OCI-LY7 (cell line): ENCODE data around the gene METRN. TPM values are rescaled to one million over a fixed set of nuclear protein-coding genes. Genes with fewer than 3 reads are reported as not detected.

Source experiments
- BruUV-seq: library from RNA; stranded (reverse); fragments of 400-500 nt; replicated peaks from 2 replicates; lab custom pipeline; 2021; lab: Mats Ljungman, UMichigan
- CTCF ChIA-PET: fragments of 300-600 bp; sonication (Branson Sonifier 250); formaldehyde crosslinking; loops from one replicate; lab custom pipeline; 2022; ENCODE audit warnings: antibody characterized with exemption; ENCODE audit not compliant: unreplicated experiment; lab: Charles Lee
- POLR2A ChIA-PET: fragments of 300-600 bp; sonication (Branson Sonifier 250); formaldehyde crosslinking; loops from one replicate; lab custom pipeline; 2022; ENCODE audit warnings: antibody characterized with exemption; lab: Charles Lee
- DNase-seq: peaks from one replicate; pipeline ENCODE4 v3.0.0-alpha.2; 2015; ENCODE audit warnings: low spot score
- H2AFZ ChIP-seq: fragments of 200-600 bp; sonication (generic), shearing (Covaris generic); 2 replicates; pipeline ENCODE4 v1.6.1; 2014; ENCODE audit warnings: mild to moderate bottlenecking, antibody characterized with exemption, low read length, moderate library complexity
- H3K27ac ChIP-seq: fragments of 200-600 bp; sonication (generic); 2 replicates; pipeline ENCODE4 v1.5.1; 2014; ENCODE audit warnings: mixed run types, low read depth, mild to moderate bottlenecking, moderate library complexity, low read length, inconsistent platforms; ENCODE audit not compliant: poor library complexity, severe bottlenecking
- H3K36me3 ChIP-seq: fragments of 200-600 bp; sonication (generic); 2 replicates; pipeline ENCODE4 v1.6.1; 2014; ENCODE audit warnings: mild to moderate bottlenecking, antibody characterized with exemption, low read length, moderate library complexity, mixed read lengths; ENCODE audit not compliant: insufficient read depth
- H3K4me1 ChIP-seq: fragments of 200-600 bp; sonication (generic); 2 replicates; pipeline ENCODE4 v1.5.1; 2014; ENCODE audit warnings: mild to moderate bottlenecking, low read length; ENCODE audit not compliant: insufficient read depth, poor library complexity, severe bottlenecking
- H3K4me2 ChIP-seq: fragments of 200-600 bp; sonication (generic); 2 replicates; pipeline ENCODE4 v1.6.1; 2014; ENCODE audit warnings: mild to moderate bottlenecking, low read length
- H3K4me3 ChIP-seq: fragments of 200-600 bp; sonication (generic); 2 replicates; pipeline ENCODE4 v1.5.1; 2014; ENCODE audit warnings: mild to moderate bottlenecking, low read depth, low read length; ENCODE audit not compliant: poor library complexity, severe bottlenecking
- H3K79me2 ChIP-seq: fragments of 200-600 bp; sonication (generic); 2 replicates; pipeline ENCODE4 v1.6.1; 2016; ENCODE audit warnings: low read depth, mild to moderate bottlenecking, low read length, moderate library complexity, mixed read lengths; ENCODE audit not compliant: insufficient read depth
- H3K9me2 ChIP-seq: fragments of 200-600 bp; sonication (generic); 2 replicates; pipeline ENCODE4 v1.6.1; 2016; ENCODE audit warnings: mild to moderate bottlenecking, low read length, mixed read lengths; ENCODE audit not compliant: insufficient read depth
- H3K9me3 ChIP-seq: fragments of 200-600 bp; sonication (generic); 2 replicates; pipeline ENCODE4 v1.6.1; 2014; ENCODE audit warnings: mild to moderate bottlenecking, mixed run types, low read length, mixed read lengths
- H4K20me1 ChIP-seq: fragments of 200-600 bp; sonication (generic); 2 replicates; pipeline ENCODE4 v1.6.1; 2014; ENCODE audit warnings: mild to moderate bottlenecking, antibody characterized with exemption, low read length, moderate library complexity, mixed read lengths; ENCODE audit not compliant: insufficient read depth
- CTCF ChIP-seq: fragments of 200-600 bp; sonication (generic); conservative IDR thresholded peaks from 2 replicates; pipeline ENCODE4 v1.5.1; 2014; ENCODE audit warnings: mild to moderate bottlenecking, antibody characterized with exemption, low read length, moderate library complexity, mixed read lengths
- EZH2phosphoT487 ChIP-seq: fragments of 200-600 bp; sonication (generic); IDR thresholded peaks from 2 replicates; pipeline ENCODE4 v1.6.1; 2018; ENCODE audit warnings: low read depth, borderline replicate concordance, mild to moderate bottlenecking, mixed run types, antibody characterized with exemption, low read length, moderate library complexity, mixed read lengths
- intact Hi-C: fragments of 100-400 bp; cut with micrococcal nuclease; formaldehyde crosslinking; loops from one replicate; pipeline ENCODE4 v1.10.0; 2022; ENCODE audit not compliant: unreplicated experiment
- total RNA-seq, 2 experiments: library from RNA; depleted of rRNA in 1 of 2; stranded (reverse); fragments of >200 nt in 1 of 2; shearing (Covaris generic) in 1 of 2; gene quantifications; 2 replicates each; pipeline ENCODE4 v1.2.3, GENCODE V29; 2014 to 2022

METRN gene
- total RNA-seq, 2 experiments from 2014 or later, result 14.4 to 15.9 TPM

- Histone ChIP-seq H3K27ac (no peak overlapping the region), H3K79me2 (no peaks in the 10 kb centered on the region), H4K20me1 (no peaks in the 10 kb centered on the region), H3K4me3 (no peak overlapping the region), H3K36me3 (no peaks in the 10 kb centered on the region), H3K9me2 (no peaks in the 10 kb centered on the region), H2AFZ (no peak overlapping the region), H3K9me3 (no peaks in the 10 kb centered on the region), H3K4me2 (no peak overlapping the region), H3K4me1 (no peaks in the 10 kb centered on the region)
- BruUV-seq, result no TSS peak
- ChIA-PET POLR2A (no interaction called here), CTCF (no interaction called here)
- intact Hi-C loops, result no loop called here
- TF ChIP-seq CTCF (no peak), EZH2phosphoT487 (no peak)
- no peak for DNase-seq
Measured at GRCh38 chr16:764184-764750, 49.3 kb downstream of the METRN start.

GRCh38 chr16:764848-765487, 50.0 kb downstream of the METRN start:
- H4K20me1 ChIP-seq, result no peaks in the 10 kb centered on the region
- no peaks in the 10 kb centered on the region for H3K9me3 ChIP-seq
- no peak overlapping the region for H2AFZ ChIP-seq
- H3K27ac ChIP-seq, result no peak overlapping the region
- ChIA-PET POLR2A (no interaction called here), CTCF (no interaction called here)
- H3K79me2 ChIP-seq, result no peaks in the 10 kb centered on the region
- H3K36me3 ChIP-seq, result no peaks in the 10 kb centered on the region
- no TSS peak for BruUV-seq
- H3K4me1 ChIP-seq, result no peaks in the 10 kb centered on the region
- H3K9me2 ChIP-seq, result no peaks in the 10 kb centered on the region
- no peak overlapping the region for H3K4me3 ChIP-seq
- TF ChIP-seq EZH2phosphoT487 (no peak), CTCF (no peak)
- H3K4me2 ChIP-seq, result no peak overlapping the region
- intact Hi-C loops, result no loop called here
- no peak for DNase-seq

- H3K27ac ChIP-seq, result no peak overlapping the region
- ChIA-PET CTCF (no interaction called here), POLR2A (no interaction called here)
- no peak for TF ChIP-seq CTCF
- no peak for TF ChIP-seq EZH2phosphoT487
- no peaks in the 10 kb centered on the region for H4K20me1 ChIP-seq
- no peak overlapping the region for H3K4me2 ChIP-seq
- no TSS peak for BruUV-seq
- H2AFZ ChIP-seq, result no peak overlapping the region
- no peaks in the 10 kb centered on the region for H3K79me2 ChIP-seq
- no peaks in the 10 kb centered on the region for H3K36me3 ChIP-seq
- H3K4me3 ChIP-seq, result no peak overlapping the region
- DNase-seq, result no peak
- H3K9me3 ChIP-seq, result no peaks in the 10 kb centered on the region
- no peaks in the 10 kb centered on the region for H3K9me2 ChIP-seq
- intact Hi-C loops, result no loop called here
- no peaks in the 10 kb centered on the region for H3K4me1 ChIP-seq
Measured at GRCh38 chr16:765488-765865, 50.6 kb downstream of the METRN start.
